ENCODE data around the gene RNF135.

- TF ChIP-seq CTCF (IDR thresholded peaks at IDR 0.05) (no peak), POLR2A (IDR thresholded peaks at IDR 0.05) (no peak)
These were observed 37.0 kb downstream of the RNF135 start for GRCh38 chr17:31007695-31008373.

All from Peyer's patch (tissue), 4 donors.